Measurements from ENCODE around the gene SPRYD7.
A peak's percentile ranks its signal among the peaks of the same experiment; 100 is the strongest.
"Not testable (repeated sequence)": the region's sequence is repeated elsewhere in the genome, so short reads cannot be mapped to it uniquely, and the experiment has no call there.

The SPRYD7 gene

GRCh38 chr13:49936075-49936967 lies at the start of gene SPRYD7:
SPRYD7 (minus strand) TSS chr13:49936340; CDS start chr13:49936235, 105 bp downstream.
- peak; percentile 99 for DNase-seq
- in situ Hi-C loops (cut with MboI; ENCODE audit: low pct_unique_long_range_greater_than_20kb, low sequenced_read_pairs) = no loop called here

- in situ Hi-C loops (cut with MboI; ENCODE audit: low pct_unique_long_range_greater_than_20kb, low sequenced_read_pairs) = loop anchor here (25.0 kb wide), 2 partner anchors 927 to 1077 kb away; partner anchors contain the start of gene RNASEH2B
- no peak for DNase-seq
These were observed 49.0 kb upstream of the SPRYD7 start for GRCh38 chr13:49985129-49985528.

- in situ Hi-C loops (cut with MboI; ENCODE audit: low pct_unique_long_range_greater_than_20kb, low sequenced_read_pairs) = loop anchor here (25.0 kb wide), 2 partner anchors 932 to 1082 kb away; partner anchors contain the start of gene RNASEH2B
- no peak for DNase-seq
These were observed 44.1 kb upstream of the SPRYD7 start for GRCh38 chr13:49980266-49980665.

GRCh38 chr13:49977992-49978391 lies 41.9 kb upstream of the SPRYD7 start:
- in situ Hi-C loops (cut with MboI; ENCODE audit: low pct_unique_long_range_greater_than_20kb, low sequenced_read_pairs) = loop anchor here (25.0 kb wide), 2 partner anchors 934 to 1084 kb away; partner anchors contain the start of gene RNASEH2B

GRCh38 chr13:49976314-49977258 lies 40.4 kb upstream of the SPRYD7 start:
- DNase-seq = peak; percentile 76
- in situ Hi-C loops (cut with MboI; ENCODE audit: low pct_unique_long_range_greater_than_20kb, low sequenced_read_pairs) = loop anchor here (25.0 kb wide), 2 partner anchors 936 to 1086 kb away; partner anchors contain the start of gene RNASEH2B

More at GRCh38 chr13:49977992-49978391, 41.9 kb upstream of the SPRYD7 start:
- DNase-seq = peak; percentile 49

GRCh38 chr13:49975826-49976225 lies 39.7 kb upstream of the SPRYD7 start:
- in situ Hi-C loops (cut with MboI; ENCODE audit: low pct_unique_long_range_greater_than_20kb, low sequenced_read_pairs) = loop anchor here (25.0 kb wide), 2 partner anchors 936 to 1086 kb away; partner anchors contain the start of gene RNASEH2B
- no peak for DNase-seq

GRCh38 chr13:49972709-49973108 lies 36.6 kb upstream of the SPRYD7 start:
- no peak for DNase-seq
- in situ Hi-C loops (cut with MboI; ENCODE audit: low pct_unique_long_range_greater_than_20kb, low sequenced_read_pairs) = no loop called here

- in situ Hi-C loops (cut with MboI; ENCODE audit: low pct_unique_long_range_greater_than_20kb, low sequenced_read_pairs) = no loop called here
- no peak for DNase-seq
These were observed 31.3 kb upstream of the SPRYD7 start for GRCh38 chr13:49967456-49967855.

GRCh38 chr13:49958321-49958720 lies 22.2 kb upstream of the SPRYD7 start:
- in situ Hi-C loops (cut with MboI; ENCODE audit: low pct_unique_long_range_greater_than_20kb, low sequenced_read_pairs) = no loop called here
- DNase-seq = no peak

- in situ Hi-C loops (cut with MboI; ENCODE audit: low pct_unique_long_range_greater_than_20kb, low sequenced_read_pairs) = no loop called here
- DNase-seq = no peak
These were observed 20.0 kb upstream of the SPRYD7 start for GRCh38 chr13:49956131-49956530.

- in situ Hi-C loops (cut with MboI; ENCODE audit: low pct_unique_long_range_greater_than_20kb, low sequenced_read_pairs) = no loop called here
- no peak for DNase-seq
These were observed 18.7 kb upstream of the SPRYD7 start for GRCh38 chr13:49954674-49955455.

- no peak for DNase-seq
- in situ Hi-C loops (cut with MboI; ENCODE audit: low pct_unique_long_range_greater_than_20kb, low sequenced_read_pairs) = no loop called here
These were observed 17.4 kb upstream of the SPRYD7 start for GRCh38 chr13:49953560-49953959.

- in situ Hi-C loops (cut with MboI; ENCODE audit: low pct_unique_long_range_greater_than_20kb, low sequenced_read_pairs) = no loop called here
- no peak for DNase-seq
These were observed 15.8 kb upstream of the SPRYD7 start for GRCh38 chr13:49951754-49952535.

GRCh38 chr13:49948777-49949270 lies 12.7 kb upstream of the SPRYD7 start:
- DNase-seq; in situ Hi-C loops (cut with MboI; ENCODE audit: low pct_unique_long_range_greater_than_20kb, low sequenced_read_pairs): not testable (repeated sequence)

- no peak for DNase-seq
- in situ Hi-C loops (cut with MboI; ENCODE audit: low pct_unique_long_range_greater_than_20kb, low sequenced_read_pairs) = no loop called here
These were observed 3.2 kb upstream of the SPRYD7 start for GRCh38 chr13:49939321-49939720.

- DNase-seq = no peak
- in situ Hi-C loops (cut with MboI; ENCODE audit: low pct_unique_long_range_greater_than_20kb, low sequenced_read_pairs) = no loop called here
These were observed 2.8 kb upstream of the SPRYD7 start for GRCh38 chr13:49938921-49939320.

- in situ Hi-C loops (cut with MboI; ENCODE audit: low pct_unique_long_range_greater_than_20kb, low sequenced_read_pairs) = no loop called here
- peak; percentile 60 for DNase-seq
These were observed 2.2 kb upstream of the SPRYD7 start for GRCh38 chr13:49938314-49938713.

- in situ Hi-C loops (cut with MboI; ENCODE audit: low pct_unique_long_range_greater_than_20kb, low sequenced_read_pairs) = no loop called here
- no peak for DNase-seq
These were observed 781 bp upstream of the SPRYD7 start for GRCh38 chr13:49936968-49937273.
